ENCODE data around the gene BNC2. TPM values are rescaled to one million over a fixed set of nuclear protein-coding genes. Genes with fewer than 3 reads are reported as not detected.

Gene BNC2
- total RNA-seq, 1 experiment from 2014 or later, result 2.9 TPM

GRCh38 chr9:16369427-16369826, 501.0 kb downstream of the BNC2 start:
- DNase-seq, result no peak
- intact Hi-C loops (cut with micrococcal nuclease; ENCODE audit: unreplicated experiment), result no loop called here
- Histone ChIP-seq H3K9me2 (ENCODE audit: insufficient read depth) (no peaks in the 10 kb centered on the region), H3K36me3 (ENCODE audit: low read depth) (no peaks in the 10 kb centered on the region), H3K4me1 (replicated peaks; ENCODE audit: insufficient read depth) (peaks cover 37% of the 10 kb centered on the region), H3K9me3 (ENCODE audit: insufficient read depth, low read depth) (no peaks in the 10 kb centered on the region), H3K79me2 (ENCODE audit: low read depth) (no peaks in the 10 kb centered on the region), H3K27me3 (ENCODE audit: insufficient read depth, low read depth) (no peaks in the 10 kb centered on the region), H3K4me2 (peak overlapping the region; percentile 82), H2AFZ (no peak overlapping the region), H3K4me3 (no peak overlapping the region), H4K20me1 (ENCODE audit: insufficient read depth) (no peaks in the 10 kb centered on the region), H3F3A (ENCODE audit: insufficient read depth, low read depth) (peaks cover 16% of the 10 kb centered on the region), H3K27ac (peak overlapping the region; percentile 96)
- POLR2A ChIA-PET (ENCODE audit: unreplicated experiment), result no interaction called here
- CTCF ChIA-PET, result no interaction called here
- BruUV-seq (replicated peaks), result no TSS peak
- TF ChIP-seq EZH2 (IDR thresholded peaks at IDR 0.05; ENCODE audit: low read depth) (no peak), CTCF (conservative IDR thresholded peaks at IDR 0.05) (no peak)

GRCh38 chr9:16368237-16369087, 502.0 kb downstream of the BNC2 start:
- Histone ChIP-seq H3K4me2 (peak overlapping the region; percentile 82), H3K27me3 (ENCODE audit: insufficient read depth, low read depth) (no peaks in the 10 kb centered on the region), H4K20me1 (ENCODE audit: insufficient read depth) (no peaks in the 10 kb centered on the region), H3K4me3 (no peak overlapping the region), H3K9me2 (ENCODE audit: insufficient read depth) (no peaks in the 10 kb centered on the region), H2AFZ (peak overlapping the region; percentile 62; the same call in 1 of the 2 replicates), H3F3A (ENCODE audit: insufficient read depth, low read depth) (peaks cover 16% of the 10 kb centered on the region), H3K27ac (peak overlapping the region; percentile 96), H3K79me2 (ENCODE audit: low read depth) (no peaks in the 10 kb centered on the region), H3K9me3 (ENCODE audit: insufficient read depth, low read depth) (no peaks in the 10 kb centered on the region), H3K36me3 (ENCODE audit: low read depth) (no peaks in the 10 kb centered on the region), H3K4me1 (replicated peaks; ENCODE audit: insufficient read depth) (peaks cover 37% of the 10 kb centered on the region)
- ChIA-PET CTCF (no interaction called here), POLR2A (ENCODE audit: unreplicated experiment) (interaction anchor here (0.6 kb wide), 1 partner anchor 41 kb away, joined by 4 read pairs; no protein-coding TSS in a partner anchor)
- intact Hi-C loops (cut with micrococcal nuclease; ENCODE audit: unreplicated experiment), result loop anchor here (1.0 kb wide), 1 partner anchor 32 kb away; no protein-coding TSS in a partner anchor
- peak; percentile 25 to 87 for DNase-seq
- no TSS peak for BruUV-seq (replicated peaks)
- TF ChIP-seq EZH2 (IDR thresholded peaks at IDR 0.05; ENCODE audit: low read depth), result no peak
- no peak for TF ChIP-seq CTCF (conservative IDR thresholded peaks at IDR 0.05)

GRCh38 chr9:16367605-16368231, 502.8 kb downstream of the BNC2 start:
- peak overlapping the region; percentile 96 for H3K27ac ChIP-seq
- no peak overlapping the region for H3K4me3 ChIP-seq
- no peaks in the 10 kb centered on the region for H3K79me2 ChIP-seq (ENCODE audit: low read depth)
- no peaks in the 10 kb centered on the region for H3K27me3 ChIP-seq (ENCODE audit: insufficient read depth, low read depth)
- H3K4me1 ChIP-seq (replicated peaks; ENCODE audit: insufficient read depth), result peaks cover 37% of the 10 kb centered on the region
- H3K36me3 ChIP-seq (ENCODE audit: low read depth), result no peaks in the 10 kb centered on the region
- H3K9me3 ChIP-seq (ENCODE audit: insufficient read depth, low read depth), result no peaks in the 10 kb centered on the region
- H2AFZ ChIP-seq, result peak overlapping the region; percentile 62; the same call in 1 of the 2 replicates
- CTCF ChIA-PET, result interaction anchor here (0.6 kb wide), 1 partner anchor 13 kb away, joined by 4 read pairs; no protein-coding TSS in a partner anchor
- H3K4me2 ChIP-seq, result peak overlapping the region; percentile 82
- peak in 1 of 2 experiments; percentile 83 for DNase-seq
- H4K20me1 ChIP-seq (ENCODE audit: insufficient read depth), result no peaks in the 10 kb centered on the region
- H3K9me2 ChIP-seq (ENCODE audit: insufficient read depth), result no peaks in the 10 kb centered on the region
- H3F3A ChIP-seq (ENCODE audit: insufficient read depth, low read depth), result peaks cover 16% of the 10 kb centered on the region
- BruUV-seq (replicated peaks), result TSS peak; percentile 67
- POLR2A ChIA-PET (ENCODE audit: unreplicated experiment), result interaction anchor here (0.6 kb wide), 1 partner anchor 531 kb away, joined by 4 read pairs; no protein-coding TSS in a partner anchor
- intact Hi-C loops (cut with micrococcal nuclease; ENCODE audit: unreplicated experiment), result loop anchor here (1.0 kb wide), 1 partner anchor 31 kb away; no protein-coding TSS in a partner anchor
- no peak for TF ChIP-seq CTCF (conservative IDR thresholded peaks at IDR 0.05)
- no peak for TF ChIP-seq EZH2 (IDR thresholded peaks at IDR 0.05; ENCODE audit: low read depth)

Measured in PC-9 (cell line).